ENCODE results near the gene RPS24.

The RPS24 gene

GRCh38 chr10:78028438-78029268, 5.0 kb upstream of the RPS24 start:
- DNase-seq (ENCODE audit: low read depth) = no peak

- peak; percentile 96 for DNase-seq (ENCODE audit: low read depth)
Measured at GRCh38 chr10:78029269-78030226, 4.1 kb upstream of the RPS24 start, which contains the start of gene POLR3A. Gene POLR3A (minus strand): TSS chr10:78029515. CDS start chr10:78029407, 108 bp downstream.

- no peak for DNase-seq (ENCODE audit: low read depth)
Measured at GRCh38 chr10:78033387-78033636, 351 bp upstream of the RPS24 start.

- no peak for DNase-seq (ENCODE audit: low read depth)
Measured at GRCh38 chr10:78035025-78035424, 1.4 kb downstream of the RPS24 start.

- DNase-seq (ENCODE audit: low read depth) = no peak
Measured at GRCh38 chr10:78035437-78035836, 1.8 kb downstream of the RPS24 start.

GRCh38 chr10:78035933-78036583, 2.4 kb downstream of the RPS24 start:
- no peak for DNase-seq (ENCODE audit: low read depth)

- DNase-seq (ENCODE audit: low read depth) = no peak
Measured at GRCh38 chr10:78038105-78038504, 4.4 kb downstream of the RPS24 start.

GRCh38 chr10:78038791-78039547, 5.3 kb downstream of the RPS24 start:
- no peak for DNase-seq (ENCODE audit: low read depth)

- no peak for DNase-seq (ENCODE audit: low read depth)
Measured at GRCh38 chr10:78039743-78040142, 6.1 kb downstream of the RPS24 start.

GRCh38 chr10:78041170-78042057, 7.8 kb downstream of the RPS24 start:
- DNase-seq (ENCODE audit: low read depth) = no peak

- DNase-seq (ENCODE audit: low read depth) = no peak
Measured at GRCh38 chr10:78042058-78042751, 8.5 kb downstream of the RPS24 start.

- DNase-seq (ENCODE audit: low read depth) = no peak
Measured at GRCh38 chr10:78042752-78043104, 9.1 kb downstream of the RPS24 start.

GRCh38 chr10:78044179-78044578, 10.5 kb downstream of the RPS24 start:
- DNase-seq (ENCODE audit: low read depth) = no peak

- DNase-seq (ENCODE audit: low read depth) = no peak
Measured at GRCh38 chr10:78044699-78045098, 11.0 kb downstream of the RPS24 start.

- no peak for DNase-seq (ENCODE audit: low read depth)
Measured at GRCh38 chr10:78045237-78045636, 11.6 kb downstream of the RPS24 start.

- no peak for DNase-seq (ENCODE audit: low read depth)
Measured at GRCh38 chr10:78045856-78046255, 12.2 kb downstream of the RPS24 start.

GRCh38 chr10:78046711-78047269, 13.1 kb downstream of the RPS24 start:
- no peak for DNase-seq (ENCODE audit: low read depth)

GRCh38 chr10:78047314-78047891, 13.7 kb downstream of the RPS24 start:
- DNase-seq (ENCODE audit: low read depth) = peak; percentile 67

- no peak for DNase-seq (ENCODE audit: low read depth)
Measured at GRCh38 chr10:78049851-78050250, 16.2 kb downstream of the RPS24 start.

All from GM04504 (cell line).